ENCODE measurements around the gene ACOXL.

ACOXL gene

GRCh38 chr2:111116011-111116746 lies 383.8 kb downstream of the ACOXL start:
- Histone ChIP-seq H3K4me3 (ENCODE audit: low read depth, low read length) (no peak overlapping the region), H3K27ac (ENCODE audit: extremely low read depth, low read depth, low read length) (no peak overlapping the region), H3K4me1 (ENCODE audit: control insufficient read depth, insufficient read depth, low read length) (peaks cover 9% of the 10 kb centered on the region), H3K9me3 (ENCODE audit: control insufficient read depth, insufficient read depth, low read depth, low read length) (no peaks in the 10 kb centered on the region), H3K36me3 (ENCODE audit: control insufficient read depth in 2 of 2, insufficient read depth in 1 of 2, low read length in 2 of 2) (no peaks in the 10 kb centered on the region)
- TF ChIP-seq ZNF639 (tag by site-specific recombination; IDR thresholded peaks at IDR 0.05) (no peak), ZNF629 (tag by site-specific recombination; IDR thresholded peaks at IDR 0.05) (no peak), ZNF596 (tag by site-specific recombination; IDR thresholded peaks at IDR 0.05) (no peak), HOXD13 (CRISPR knock-in tag; IDR thresholded peaks at IDR 0.05; ENCODE audit: borderline replicate concordance) (no peak), ZNF175 (tag by site-specific recombination; IDR thresholded peaks at IDR 0.05) (no peak), ZNF501 (tag by site-specific recombination; IDR thresholded peaks at IDR 0.05) (no peak), ZNF354C (tag by site-specific recombination; IDR thresholded peaks at IDR 0.05; ENCODE audit: borderline replicate concordance, low read depth) (no peak)
- ChIA-PET CTCF (interaction anchor here (0.7 to 1.4 kb wide), 4 partner anchors 12 to 585 kb away, joined by 3 to 9 read pairs (median 4); no protein-coding TSS in a partner anchor), POLR2A (no interaction called here)

DNA sequence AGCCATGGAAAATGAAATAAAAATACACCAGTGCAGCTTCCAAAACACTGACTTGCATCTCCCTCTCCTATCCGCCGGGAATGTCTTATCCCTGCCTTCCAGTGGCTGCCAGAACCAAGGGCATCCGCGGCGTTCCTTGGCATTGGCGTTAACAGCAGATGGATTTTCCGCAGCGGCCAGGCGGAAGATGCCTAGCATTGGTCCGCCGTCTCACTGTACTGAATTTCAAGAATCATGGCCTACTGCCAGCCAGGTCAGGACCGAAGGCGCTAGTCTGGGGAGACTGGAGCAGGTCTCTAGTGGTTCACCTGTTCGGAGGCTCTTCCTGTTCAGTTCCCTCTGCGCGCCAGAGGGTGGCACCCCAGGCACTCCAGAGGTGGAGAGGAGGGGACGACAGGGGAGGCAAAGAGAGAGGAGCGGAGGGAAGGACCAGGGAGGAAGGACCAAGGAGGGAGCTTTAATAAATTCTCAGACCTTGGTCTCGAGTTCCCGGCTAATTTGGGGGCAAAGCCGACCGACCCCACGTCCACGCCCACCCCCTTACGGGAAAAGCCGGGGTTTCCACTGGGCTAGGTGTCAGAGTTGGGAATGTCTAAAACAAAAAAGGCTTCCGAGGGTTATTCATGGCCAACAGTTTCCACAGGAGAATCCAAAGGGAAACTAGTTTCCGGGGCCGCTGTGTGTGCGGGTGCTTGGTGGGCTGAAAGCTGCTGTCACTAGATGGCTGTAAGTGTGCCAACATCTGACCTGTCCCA lies 384.6 kb downstream of the ACOXL start:
- H3K9me3 ChIP-seq (ENCODE audit: control insufficient read depth, insufficient read depth, low read depth, low read length): no peaks in the 10 kb centered on the region
- TF ChIP-seq ZNF654 (tag by site-specific recombination; IDR thresholded peaks at IDR 0.05; ENCODE audit: low read depth): peak; percentile 80
- TF ChIP-seq CTCF (tag by site-specific recombination; IDR thresholded peaks at IDR 0.05): peak; percentile 37; the same call in 1 of the 2 replicates
- TF ChIP-seq SCRT1 (tag by site-specific recombination; IDR thresholded peaks at IDR 0.05; ENCODE audit: borderline replicate concordance): 0 out of 2 replicates have a peak, but pooled peaks have one; percentile 35
- no peak for TF ChIP-seq ZNF146 (tag by site-specific recombination; IDR thresholded peaks at IDR 0.05)
- peaks cover 6% of the 10 kb centered on the region for H3K4me1 ChIP-seq (ENCODE audit: control insufficient read depth, insufficient read depth, low read length)
- H3K36me3 ChIP-seq (ENCODE audit: control insufficient read depth in 2 of 2, insufficient read depth in 1 of 2, low read length in 2 of 2): no peaks in the 10 kb centered on the region
- ChIA-PET POLR2A (interaction anchor here (0.6 kb wide), 1 partner anchor 766 kb away, joined by 3 read pairs; no protein-coding TSS in a partner anchor), CTCF (interaction anchor here (0.5 to 1.4 kb wide), 14 partner anchors 8 to 584 kb away, joined by 3 to 9 read pairs (median 3); no protein-coding TSS in a partner anchor)
- peak overlapping the region; percentile 31 for H3K4me3 ChIP-seq (ENCODE audit: low read depth, low read length)
- no peak overlapping the region for H3K27ac ChIP-seq (ENCODE audit: extremely low read depth, low read depth, low read length)

DNA sequence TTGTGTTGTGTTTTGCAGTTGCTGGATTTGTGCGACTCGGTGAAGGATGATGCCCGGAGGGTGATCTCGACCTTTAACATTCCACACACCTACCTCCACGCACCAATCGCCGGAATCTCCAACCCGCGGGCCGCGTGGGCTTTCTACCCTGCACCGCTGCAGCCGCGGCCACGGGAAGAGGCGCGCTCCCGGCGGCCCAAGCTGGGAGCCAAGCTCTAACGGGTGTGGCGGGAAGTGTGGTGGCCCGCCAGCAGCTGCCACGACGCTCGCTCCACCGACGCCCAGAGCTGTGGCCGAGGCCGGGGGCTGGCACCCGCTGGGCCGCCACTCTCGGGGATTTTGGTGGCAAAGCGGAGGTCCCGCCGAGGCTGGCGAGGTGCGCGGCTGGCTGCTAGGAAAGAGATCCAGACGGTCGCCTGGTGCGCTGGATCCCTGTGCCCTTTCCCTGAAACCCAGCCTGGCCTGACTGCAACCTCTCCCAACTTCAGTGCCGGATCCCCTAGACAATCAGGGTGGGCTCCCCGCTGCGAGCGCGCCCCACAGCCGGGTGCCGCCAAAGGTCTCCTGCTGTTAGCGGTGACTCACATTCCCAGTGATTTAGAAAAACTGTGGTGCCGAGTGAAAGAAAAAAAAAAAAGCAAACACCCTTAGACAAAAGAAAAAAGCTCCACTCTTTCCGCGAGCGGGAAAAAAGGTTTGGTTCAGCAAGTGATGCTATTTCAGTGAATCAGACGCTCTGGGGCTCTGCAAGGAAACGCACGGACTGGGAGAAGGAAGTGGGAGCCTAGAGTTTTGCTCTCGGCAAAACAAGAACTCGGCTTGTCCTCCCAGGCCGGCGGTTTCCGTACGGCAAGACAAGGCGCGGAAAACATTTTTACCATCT lies 385.5 kb downstream of the ACOXL start:
- Histone ChIP-seq H3K27ac (ENCODE audit: extremely low read depth, low read depth, low read length) (no peak overlapping the region), H3K4me1 (ENCODE audit: control insufficient read depth, insufficient read depth, low read length) (no peaks in the 10 kb centered on the region), H3K9me3 (ENCODE audit: control insufficient read depth, insufficient read depth, low read depth, low read length) (no peaks in the 10 kb centered on the region), H3K4me3 (ENCODE audit: low read depth, low read length) (peak overlapping the region; percentile 23), H3K36me3 (ENCODE audit: control insufficient read depth in 2 of 2, insufficient read depth in 1 of 2, low read length in 2 of 2) (no peaks in the 10 kb centered on the region)
- ChIA-PET POLR2A (interaction anchor here (0.6 kb wide), 1 partner anchor 765 kb away, joined by 3 read pairs; no protein-coding TSS in a partner anchor), CTCF (interaction anchor here (0.6 to 1.4 kb wide), 11 partner anchors 7 to 583 kb away, joined by 3 to 9 read pairs (median 3); no protein-coding TSS in a partner anchor)
- TF ChIP-seq REST (tag by site-specific recombination; IDR thresholded peaks at IDR 0.05): no peak

Data from HEK293 (cell line).